Immature natural killer cell (primary cell): ENCODE measurements around the gene DIRAS1. TPM values are rescaled to one million over a fixed set of nuclear protein-coding genes. Genes with fewer than 3 reads are reported as not detected.
A peak's percentile ranks its signal among the peaks of the same experiment; 100 is the strongest.

Experiments
- DNase-seq, 3 donors: peaks; one replicate each; pipeline ENCODE4 v3.0.0; 2022; ENCODE audit warnings: mixed read lengths in 1 of 3
- H3K27ac Mint-ChIP-seq, 6 donors: one replicate each; pipeline ENCODE4 v1.8.0; 2020; ENCODE audit warnings: mixed read lengths in 6 of 6, mild to moderate bottlenecking in 5 of 6, inconsistent platforms in 4 of 6, moderate library complexity in 3 of 6
- H3K27me3 Mint-ChIP-seq, 3 donors: one replicate each; pipeline ENCODE4 v1.8.0; 2020 to 2021; ENCODE audit warnings: low read depth in 3 of 3, mild to moderate bottlenecking in 3 of 3, mixed read lengths in 3 of 3, moderate library complexity in 3 of 3, inconsistent platforms in 1 of 3
- H3K36me3 Mint-ChIP-seq, 3 donors: one replicate each; pipeline ENCODE4 v1.8.0; 2020; ENCODE audit warnings: mixed read lengths in 3 of 3, inconsistent platforms in 2 of 3, mild to moderate bottlenecking in 2 of 3
- H3K4me1 Mint-ChIP-seq, 2 donors: one replicate each; pipeline ENCODE4 v1.8.0; 2020; ENCODE audit warnings: inconsistent platforms in 2 of 2, mild to moderate bottlenecking in 2 of 2, mixed read lengths in 2 of 2, moderate library complexity in 1 of 2
- H3K4me3 Mint-ChIP-seq, 5 donors: one replicate each; pipeline ENCODE4 v1.8.0; 2020; ENCODE audit warnings: mild to moderate bottlenecking in 5 of 5, mixed read lengths in 5 of 5, inconsistent platforms in 3 of 5, moderate library complexity in 3 of 5
- H3K9me3 Mint-ChIP-seq, 6 donors: one replicate each; pipeline ENCODE4 v1.8.0; 2020; ENCODE audit warnings: mild to moderate bottlenecking in 6 of 6, mixed read lengths in 6 of 6, inconsistent platforms in 4 of 6, moderate library complexity in 3 of 6
- polyA plus RNA-seq, 3 donors: library from polyadenylated mRNA; unstranded; fragments of 300-500 nt; fragmentation: Illumina TruSeq; gene quantifications; one replicate each; pipeline ENCODE4 v1.2.3, GENCODE V29; 2021

The DIRAS1 gene
- polyA plus RNA-seq, result not detected

GRCh38 chr19:2720777-2721569 is at the start of gene DIRAS1:
Gene DIRAS1, minus strand, starts transcription at chr19:2721372. Its CDS starts 3,566 bp downstream, at chr19:2717806.
- Mint-ChIP-seq H3K4me1 (peaks cover 0 to 4% of the 10 kb centered on the region in 2 donors), H3K4me3 (peak within 1 kb of the TSS in 1 of 5 donors; percentile 18), H3K36me3 (peaks cover 0 to 4% (median 0%) of the 10 kb centered on the region in 3 donors), H3K27me3 (peaks cover 2 to 6% (median 5%) of the 10 kb centered on the region in 3 donors), H3K27ac (no peak within 1 kb of the TSS), H3K9me3 (peaks cover 0 to 3% (median 0%) of the 10 kb centered on the region in 6 donors)
- DNase-seq, result no peak

- Mint-ChIP-seq H3K27ac (no peak overlapping the region), H3K4me1 (peaks cover 18 to 24% of the 10 kb centered on the region in 2 donors), H3K36me3 (peaks cover 0 to 3% (median 0%) of the 10 kb centered on the region in 3 donors), H3K27me3 (peaks cover 0 to 2% (median 0%) of the 10 kb centered on the region in 3 donors), H3K4me3 (no peak overlapping the region), H3K9me3 (no peaks in the 10 kb centered on the region)
- no peak for DNase-seq
Measured at GRCh38 chr19:2770055-2771013, 49.2 kb upstream of the DIRAS1 start.

- no peak overlapping the region for H3K27ac Mint-ChIP-seq
- H3K4me3 Mint-ChIP-seq, result no peak overlapping the region
- no peak for DNase-seq
- H3K27me3 Mint-ChIP-seq, result peaks cover 0 to 4% (median 2%) of the 10 kb centered on the region in 3 donors
- no peaks in the 10 kb centered on the region for H3K9me3 Mint-ChIP-seq
- H3K36me3 Mint-ChIP-seq, result peaks cover 0 to 3% (median 0%) of the 10 kb centered on the region in 3 donors
- peaks cover 7 to 13% of the 10 kb centered on the region in 2 donors for H3K4me1 Mint-ChIP-seq
Measured at GRCh38 chr19:2769218-2769617, 48.0 kb upstream of the DIRAS1 start.

- H3K36me3 Mint-ChIP-seq, result peaks cover 0 to 3% (median 3%) of the 10 kb centered on the region in 3 donors
- H3K27me3 Mint-ChIP-seq, result peaks cover 0 to 4% (median 2%) of the 10 kb centered on the region in 3 donors
- no peaks in the 10 kb centered on the region for H3K9me3 Mint-ChIP-seq
- H3K4me3 Mint-ChIP-seq, result no peak overlapping the region
- no peak for DNase-seq
- no peak overlapping the region for H3K27ac Mint-ChIP-seq
- peaks cover 5 to 9% of the 10 kb centered on the region in 2 donors for H3K4me1 Mint-ChIP-seq
Measured at GRCh38 chr19:2768365-2769132, 47.4 kb upstream of the DIRAS1 start.

GRCh38 chr19:2767688-2768087 is 46.5 kb upstream of the DIRAS1 start:
- Mint-ChIP-seq H3K4me3 (no peak overlapping the region), H3K36me3 (peaks cover 0 to 3% (median 3%) of the 10 kb centered on the region in 3 donors), H3K27me3 (peaks cover 0 to 4% (median 2%) of the 10 kb centered on the region in 3 donors), H3K9me3 (no peaks in the 10 kb centered on the region), H3K4me1 (peaks cover 5 to 9% of the 10 kb centered on the region in 2 donors), H3K27ac (no peak overlapping the region)
- DNase-seq, result no peak

- Mint-ChIP-seq H3K9me3 (no peaks in the 10 kb centered on the region), H3K27me3 (peaks cover 0 to 4% (median 0%) of the 10 kb centered on the region in 3 donors), H3K4me1 (no peaks in the 10 kb centered on the region), H3K27ac (no peak overlapping the region), H3K4me3 (no peak overlapping the region), H3K36me3 (peaks cover 0 to 3% (median 3%) of the 10 kb centered on the region in 3 donors)
- DNase-seq, result no peak
Measured at GRCh38 chr19:2766594-2767372, 45.6 kb upstream of the DIRAS1 start.

GRCh38 chr19:2765376-2765775 is 44.2 kb upstream of the DIRAS1 start:
- peaks cover 0 to 3% (median 3%) of the 10 kb centered on the region in 3 donors for H3K36me3 Mint-ChIP-seq

GRCh38 chr19:2764945-2765344 is 43.8 kb upstream of the DIRAS1 start:
- DNase-seq, result no peak
- H3K9me3 Mint-ChIP-seq, result no peaks in the 10 kb centered on the region
- no peaks in the 10 kb centered on the region for H3K4me1 Mint-ChIP-seq
- H3K27me3 Mint-ChIP-seq, result peaks cover 0 to 5% (median 0%) of the 10 kb centered on the region in 3 donors
- peak overlapping the region in 1 of 6 donors; percentile 17 for H3K27ac Mint-ChIP-seq
- H3K36me3 Mint-ChIP-seq, result peaks cover 0 to 5% (median 3%) of the 10 kb centered on the region in 3 donors
- H3K4me3 Mint-ChIP-seq, result no peak overlapping the region

More at GRCh38 chr19:2765376-2765775, 44.2 kb upstream of the DIRAS1 start:
- Mint-ChIP-seq H3K27me3 (peaks cover 0 to 4% (median 0%) of the 10 kb centered on the region in 3 donors), H3K9me3 (no peaks in the 10 kb centered on the region), H3K27ac (peak overlapping the region in 1 of 6 donors; percentile 17), H3K4me1 (no peaks in the 10 kb centered on the region), H3K4me3 (no peak overlapping the region)
- DNase-seq, result no peak

- Mint-ChIP-seq H3K4me1 (no peaks in the 10 kb centered on the region), H3K36me3 (peaks cover 0 to 13% (median 11%) of the 10 kb centered on the region in 3 donors), H3K27me3 (peaks cover 0 to 5% (median 0%) of the 10 kb centered on the region in 3 donors), H3K27ac (no peak overlapping the region), H3K4me3 (no peak overlapping the region), H3K9me3 (no peaks in the 10 kb centered on the region)
- DNase-seq, result no peak
Measured at GRCh38 chr19:2763687-2764086, 42.5 kb upstream of the DIRAS1 start.

GRCh38 chr19:2762783-2763496 is 41.8 kb upstream of the DIRAS1 start:
- Mint-ChIP-seq H3K27me3 (peaks cover 0 to 7% (median 0%) of the 10 kb centered on the region in 3 donors), H3K4me3 (no peak overlapping the region), H3K4me1 (no peaks in the 10 kb centered on the region), H3K27ac (no peak overlapping the region), H3K36me3 (peaks cover 0 to 14% (median 14%) of the 10 kb centered on the region in 3 donors), H3K9me3 (no peaks in the 10 kb centered on the region)
- DNase-seq, result no peak

GRCh38 chr19:2761876-2762782 is 41.0 kb upstream of the DIRAS1 start:
- Mint-ChIP-seq H3K36me3 (peaks cover 0 to 14% (median 14%) of the 10 kb centered on the region in 3 donors), H3K27ac (no peak overlapping the region), H3K4me3 (no peak overlapping the region)

More at GRCh38 chr19:2761876-2762782, 41.0 kb upstream of the DIRAS1 start:
- no peaks in the 10 kb centered on the region for H3K9me3 Mint-ChIP-seq
- no peak for DNase-seq
- H3K4me1 Mint-ChIP-seq, result no peaks in the 10 kb centered on the region
- peaks cover 0 to 7% (median 0%) of the 10 kb centered on the region in 3 donors for H3K27me3 Mint-ChIP-seq
